Activated CD8-positive, alpha-beta memory T cell treated with anti-CD3 and anti-CD28 coated beads for 36 hours (primary cell): ENCODE results near the gene HES4. TPM values are rescaled to one million over a fixed set of nuclear protein-coding genes. Genes with fewer than 3 reads are reported as not detected.
"Not testable (repeated sequence)": the region's sequence is repeated elsewhere in the genome, so short reads cannot be mapped to it uniquely, and the experiment has no call there.

Source experiments
- CTCF ChIA-PET: fragments of 350-600 bp; sonication (Branson Sonifier 250); formaldehyde crosslinking; loops from one replicate; lab custom pipeline; 2021; ENCODE audit warnings: antibody characterized with exemption; lab: Charles Lee
- POLR2A ChIA-PET: fragments of 350-600 bp; sonication (Branson Sonifier 250); formaldehyde crosslinking; loops from one replicate; lab custom pipeline; 2021; ENCODE audit warnings: antibody characterized with exemption; lab: Charles Lee
- total RNA-seq, 2 experiments: library from RNA; stranded (reverse); gene quantifications; one replicate each; pipeline ENCODE4 v1.2.3, GENCODE V29; 2021

HES4 gene
- total RNA-seq, 2 experiments from 2014 or later: 0.27 to 0.51 TPM

GRCh38 chr1:1010131-1010530 lies 10.2 kb upstream of the HES4 start:
- CTCF ChIA-PET: interaction anchor here (1.8 kb wide), 1 partner anchor 8 kb away, joined by 7 read pairs; no protein-coding TSS in a partner anchor
- POLR2A ChIA-PET: not testable (repeated sequence)

- CTCF ChIA-PET: interaction anchor here (1.2 kb wide), 2 partner anchors 10 to 12 kb away, joined by 3 read pairs; no protein-coding TSS in a partner anchor
Observed at GRCh38 chr1:1006305-1007159, 6.6 kb upstream of the HES4 start.

GRCh38 chr1:1005774-1006304 lies 5.9 kb upstream of the HES4 start:
- ChIA-PET CTCF (no interaction called here), POLR2A (no interaction called here)

More at GRCh38 chr1:1006305-1007159, 6.6 kb upstream of the HES4 start:
- POLR2A ChIA-PET: no interaction called here

- CTCF ChIA-PET: no interaction called here
- POLR2A ChIA-PET: no interaction called here
Observed at GRCh38 chr1:1004780-1005697, 5.1 kb upstream of the HES4 start.

- ChIA-PET CTCF (interaction anchor here (0.6 kb wide), 1 partner anchor 114 kb away, joined by 3 read pairs; no protein-coding TSS in a partner anchor), POLR2A (no interaction called here)
Observed at GRCh38 chr1:1004420-1004779, 4.5 kb upstream of the HES4 start.

GRCh38 chr1:1003618-1004419 lies 3.9 kb upstream of the HES4 start:
- POLR2A ChIA-PET: no interaction called here
- CTCF ChIA-PET: interaction anchor here (0.6 to 1.8 kb wide), 4 partner anchors 14 to 114 kb away, joined by 3 to 7 read pairs (median 4); no protein-coding TSS in a partner anchor

GRCh38 chr1:1001057-1001783 lies 1.3 kb upstream of the HES4 start:
- CTCF ChIA-PET: interaction anchor here (0.7 to 2.4 kb wide), 11 partner anchors 9 to 351 kb away, joined by 3 to 14 read pairs (median 3); partner anchors contain the start of gene ISG15
- POLR2A ChIA-PET: no interaction called here

- ChIA-PET CTCF (interaction anchor here (0.7 to 2.4 kb wide), 3 partner anchors 8 to 64 kb away, joined by 3 to 14 read pairs (median 11); partner anchors contain the start of gene ISG15), POLR2A (no interaction called here)
Observed at GRCh38 chr1:1000357-1001056, 610 bp upstream of the HES4 start.

- ChIA-PET POLR2A (no interaction called here), CTCF (no interaction called here)
Observed at GRCh38 chr1:998995-999724, 737 bp downstream of the HES4 start.

GRCh38 chr1:998745-998994 lies 1.2 kb downstream of the HES4 start:
- POLR2A ChIA-PET: no interaction called here

GRCh38 chr1:997993-998744 lies 1.7 kb downstream of the HES4 start:
- CTCF ChIA-PET: interaction anchor here (0.8 to 1.1 kb wide), 3 partner anchors 20 to 93 kb away, joined by 3 to 5 read pairs (median 3); no protein-coding TSS in a partner anchor
- POLR2A ChIA-PET: no interaction called here

More at GRCh38 chr1:998745-998994, 1.2 kb downstream of the HES4 start:
- CTCF ChIA-PET: interaction anchor here (0.8 kb wide), 1 partner anchor 45 kb away, joined by 3 read pairs; no protein-coding TSS in a partner anchor

- CTCF ChIA-PET: interaction anchor here (0.9 to 1.1 kb wide), 3 partner anchors 20 to 92 kb away, joined by 3 to 5 read pairs (median 3); no protein-coding TSS in a partner anchor
Observed at GRCh38 chr1:997713-997992, 2.2 kb downstream of the HES4 start.

GRCh38 chr1:996851-997712 lies 2.8 kb downstream of the HES4 start:
- CTCF ChIA-PET: interaction anchor here (0.9 to 1.1 kb wide), 4 partner anchors 10 to 92 kb away, joined by 3 to 5 read pairs (median 3); no protein-coding TSS in a partner anchor

More at GRCh38 chr1:997713-997992, 2.2 kb downstream of the HES4 start:
- POLR2A ChIA-PET: no interaction called here

GRCh38 chr1:995665-996633 lies 3.9 kb downstream of the HES4 start:
- POLR2A ChIA-PET: no interaction called here
- CTCF ChIA-PET: no interaction called here

More at GRCh38 chr1:996851-997712, 2.8 kb downstream of the HES4 start:
- POLR2A ChIA-PET: no interaction called here
